IMR-90 (cell line): ENCODE measurements around the gene BRD1.

Experiments used
- CTCF ChIP-seq: conservative IDR thresholded peaks from 2 replicates; pipeline ENCODE4 v1.5.1; 2012; ENCODE audit warnings: mild to moderate bottlenecking, low read depth, low read length, improper control_type of control experiment
- NFE2L2 ChIP-seq: fragments of 150-350 bp; IDR thresholded peaks from 2 replicates; pipeline ENCODE4 v1.6.1; 2016; ENCODE audit warnings: low read depth, mild to moderate bottlenecking, low read length
- POLR2A ChIP-seq: IDR thresholded peaks from 2 replicates; pipeline ENCODE4 v1.6.1; 2012; ENCODE audit warnings: mild to moderate bottlenecking, low read depth, low read length
- RAD21 ChIP-seq: IDR thresholded peaks from 2 replicates; pipeline ENCODE4 v1.6.1; 2012; ENCODE audit warnings: low read length, improper control_type of control experiment

- TF ChIP-seq POLR2A (no peak), CTCF (no peak), RAD21 (no peak), NFE2L2 (no peak)
Observed at GRCh38 chr22:49765951-49766350, 61.7 kb downstream of the BRD1 start.
